Natural killer cell treated with Interleukin-12 subunit alpha and Interleukin-12 subunit beta and Interleukin-15 and Interleukin-18, amount 100 ng/mL, for 72 hours (primary cell): ENCODE data around the gene CLCA2. TPM values are rescaled to one million over a fixed set of nuclear protein-coding genes. Genes with fewer than 3 reads are reported as not detected.
A peak's percentile ranks its signal among the peaks of the same experiment; 100 is the strongest.

Experiments
- ATAC-seq, 2 donors: fragments of 150-1000 bp; cut with Tn5 transposase in 1 of 2; sonication (Bioruptor Pico), chemical (Tn5 transposase) in 1 of 2; 2 replicates each; pipeline ENCODE4 v1.10.0; 2021
- DNase-seq: peaks from one replicate; pipeline ENCODE4 v3.0.0; 2022; ENCODE audit warnings: low spot score
- H3K27ac Mint-ChIP-seq, 2 donors: 1 replicate in 1 of 2; 2 replicates in 1 of 2; pipeline ENCODE4 v1.8.0; 2022; ENCODE audit warnings: mixed read lengths in 2 of 2, mild to moderate bottlenecking in 1 of 2, moderate library complexity in 1 of 2
- H3K27me3 Mint-ChIP-seq, 2 donors: 1 replicate in 1 of 2; 2 replicates in 1 of 2; pipeline ENCODE4 v1.8.0; 2022; ENCODE audit warnings: mixed read lengths in 2 of 2
- H3K36me3 Mint-ChIP-seq: one replicate; pipeline ENCODE4 v1.8.0; 2022; ENCODE audit warnings: mixed read lengths
- H3K4me1 Mint-ChIP-seq, 2 donors: 1 replicate in 1 of 2; 2 replicates in 1 of 2; pipeline ENCODE4 v1.8.0; 2022; ENCODE audit warnings: low read depth in 2 of 2, mixed read lengths in 2 of 2, mild to moderate bottlenecking in 1 of 2
- H3K4me3 Mint-ChIP-seq: one replicate; pipeline ENCODE4 v1.8.0; 2022; ENCODE audit warnings: mixed read lengths
- H3K9me3 Mint-ChIP-seq: 2 replicates; pipeline ENCODE4 v1.8.0; 2022; ENCODE audit warnings: mixed read lengths
- total RNA-seq, 2 donors: library from RNA; stranded (reverse); gene quantifications; one replicate each; pipeline ENCODE4 v1.2.3, GENCODE V29; 2022

Gene CLCA2
- total RNA-seq, result not detected

- H3K36me3 Mint-ChIP-seq, result no peaks in the 10 kb centered on the region
- ATAC-seq (no peak), DNase-seq (no peak)
- no peak within 1 kb of the TSS for H3K27ac Mint-ChIP-seq
- peaks cover 13 to 17% of the 10 kb centered on the region in 2 donors for H3K27me3 Mint-ChIP-seq
- H3K9me3 Mint-ChIP-seq, result no peaks in the 10 kb centered on the region
- H3K4me1 Mint-ChIP-seq, result peaks cover 5 to 11% of the 10 kb centered on the region in 2 donors
- H3K4me3 Mint-ChIP-seq, result no peak within 1 kb of the TSS
Observed at GRCh38 chr1:86423873-86424272, at the start of gene CLCA2. Gene CLCA2, plus strand, starts transcription at chr1:86424171. Its CDS starts 77 bp downstream, at chr1:86424248.

GRCh38 chr1:86375688-86376087 is 48.3 kb upstream of the CLCA2 start:
- H3K9me3 Mint-ChIP-seq, result no peaks in the 10 kb centered on the region
- H3K4me3 Mint-ChIP-seq, result no peak overlapping the region
- DNase-seq (no peak), ATAC-seq (no peak)
- H3K36me3 Mint-ChIP-seq, result peaks cover 18% of the 10 kb centered on the region
- H3K27me3 Mint-ChIP-seq, result no peaks in the 10 kb centered on the region
- no peak overlapping the region for H3K27ac Mint-ChIP-seq
- H3K4me1 Mint-ChIP-seq, result no peaks in the 10 kb centered on the region

- DNase-seq, result no peak
- H3K9me3 Mint-ChIP-seq, result no peaks in the 10 kb centered on the region
- H3K36me3 Mint-ChIP-seq, result peaks cover 18% of the 10 kb centered on the region
- H3K4me3 Mint-ChIP-seq, result no peak overlapping the region
- no peak for ATAC-seq
- H3K27ac Mint-ChIP-seq, result peak overlapping the region in 1 of 2 donors; percentile 3
- no peaks in the 10 kb centered on the region for H3K27me3 Mint-ChIP-seq
- H3K4me1 Mint-ChIP-seq, result peaks cover under 1 to 8% of the 10 kb centered on the region in 2 donors
Observed at GRCh38 chr1:86377341-86377740, 46.6 kb upstream of the CLCA2 start.

- Mint-ChIP-seq H3K4me3 (no peak overlapping the region), H3K4me1 (peaks cover 2 to 14% of the 10 kb centered on the region in 2 donors), H3K27ac (no peak overlapping the region), H3K36me3 (peaks cover 18% of the 10 kb centered on the region), H3K9me3 (no peaks in the 10 kb centered on the region), H3K27me3 (no peaks in the 10 kb centered on the region)
- DNase-seq, result no peak
- no peak for ATAC-seq
Observed at GRCh38 chr1:86378813-86379212, 45.2 kb upstream of the CLCA2 start.

- H3K9me3 Mint-ChIP-seq, result no peaks in the 10 kb centered on the region
- H3K36me3 Mint-ChIP-seq, result peaks cover 18% of the 10 kb centered on the region
- H3K4me3 Mint-ChIP-seq, result no peak overlapping the region
- no peak overlapping the region for H3K27ac Mint-ChIP-seq
- no peaks in the 10 kb centered on the region for H3K27me3 Mint-ChIP-seq
- ATAC-seq (peak in 1 of 2 donors; percentile 62), DNase-seq (no peak)
- H3K4me1 Mint-ChIP-seq, result peaks cover 2 to 14% of the 10 kb centered on the region in 2 donors
Observed at GRCh38 chr1:86380257-86380861, 43.6 kb upstream of the CLCA2 start.

GRCh38 chr1:86381223-86381622 is 42.7 kb upstream of the CLCA2 start:
- ATAC-seq (no peak), DNase-seq (no peak)
- Mint-ChIP-seq H3K4me3 (no peak overlapping the region), H3K4me1 (peaks cover 2 to 14% of the 10 kb centered on the region in 2 donors), H3K27ac (no peak overlapping the region), H3K9me3 (no peaks in the 10 kb centered on the region), H3K36me3 (peaks cover 17% of the 10 kb centered on the region), H3K27me3 (no peaks in the 10 kb centered on the region)

GRCh38 chr1:86382878-86383277 is 41.1 kb upstream of the CLCA2 start:
- H3K27me3 Mint-ChIP-seq, result no peaks in the 10 kb centered on the region
- H3K27ac Mint-ChIP-seq, result peak overlapping the region; percentile 58 to 77
- peaks cover 2 to 14% of the 10 kb centered on the region in 2 donors for H3K4me1 Mint-ChIP-seq
- ATAC-seq (peak in 1 of 2 donors; percentile 60), DNase-seq (no peak)
- H3K4me3 Mint-ChIP-seq, result peak overlapping the region; percentile 53
- peaks cover 6% of the 10 kb centered on the region for H3K36me3 Mint-ChIP-seq
- no peaks in the 10 kb centered on the region for H3K9me3 Mint-ChIP-seq

- H3K4me3 Mint-ChIP-seq, result no peak overlapping the region
- no peaks in the 10 kb centered on the region for H3K27me3 Mint-ChIP-seq
- H3K36me3 Mint-ChIP-seq, result no peaks in the 10 kb centered on the region
- ATAC-seq (no peak), DNase-seq (no peak)
- H3K9me3 Mint-ChIP-seq, result no peaks in the 10 kb centered on the region
- peak overlapping the region in 1 of 2 donors; percentile 95 for H3K27ac Mint-ChIP-seq
- peaks cover 20 to 22% of the 10 kb centered on the region in 2 donors for H3K4me1 Mint-ChIP-seq
Observed at GRCh38 chr1:86387916-86388627, 35.9 kb upstream of the CLCA2 start.

GRCh38 chr1:86388777-86389176 is 35.2 kb upstream of the CLCA2 start:
- no peaks in the 10 kb centered on the region for H3K27me3 Mint-ChIP-seq
- H3K4me1 Mint-ChIP-seq, result peaks cover 20 to 22% of the 10 kb centered on the region in 2 donors
- DNase-seq (no peak), ATAC-seq (no peak)
- peak overlapping the region; percentile 86 for H3K4me3 Mint-ChIP-seq
- H3K36me3 Mint-ChIP-seq, result no peaks in the 10 kb centered on the region
- no peaks in the 10 kb centered on the region for H3K9me3 Mint-ChIP-seq
- peak overlapping the region; percentile 91 to 95 for H3K27ac Mint-ChIP-seq

GRCh38 chr1:86389307-86389706 is 34.7 kb upstream of the CLCA2 start:
- no peak for DNase-seq
- Mint-ChIP-seq H3K9me3 (no peaks in the 10 kb centered on the region), H3K27ac (peak overlapping the region; percentile 91 to 95), H3K4me3 (peak overlapping the region; percentile 86), H3K27me3 (no peaks in the 10 kb centered on the region), H3K4me1 (peaks cover 21 to 24% of the 10 kb centered on the region in 2 donors), H3K36me3 (no peaks in the 10 kb centered on the region)
- ATAC-seq, result no peak

- H3K9me3 Mint-ChIP-seq, result no peaks in the 10 kb centered on the region
- H3K36me3 Mint-ChIP-seq, result no peaks in the 10 kb centered on the region
- DNase-seq, result no peak
- H3K4me1 Mint-ChIP-seq, result peaks cover 31 to 37% of the 10 kb centered on the region in 2 donors
- H3K27me3 Mint-ChIP-seq, result no peaks in the 10 kb centered on the region
- peak overlapping the region in 1 of 2 donors; percentile 78 for H3K27ac Mint-ChIP-seq
- no peak for ATAC-seq
- H3K4me3 Mint-ChIP-seq, result peak overlapping the region; percentile 28
Observed at GRCh38 chr1:86394416-86394815, 29.6 kb upstream of the CLCA2 start.

GRCh38 chr1:86395751-86396497 is 28.0 kb upstream of the CLCA2 start, which contains the start of gene ODF2L:
Gene ODF2L, minus strand, starts transcription at chr1:86396323. Its CDS starts 9,296 bp downstream, at chr1:86387027.
- H3K4me1 Mint-ChIP-seq, result peaks cover 19 to 22% of the 10 kb centered on the region in 2 donors
- peak; percentile 100 for ATAC-seq

GRCh38 chr1:86396498-86396890 is 27.5 kb upstream of the CLCA2 start:
- Mint-ChIP-seq H3K27ac (peak overlapping the region; percentile 89 to 91), H3K27me3 (peaks cover 0 to 2% of the 10 kb centered on the region in 2 donors), H3K4me1 (peaks cover 14 to 19% of the 10 kb centered on the region in 2 donors), H3K9me3 (no peaks in the 10 kb centered on the region), H3K4me3 (peak overlapping the region; percentile 92), H3K36me3 (no peaks in the 10 kb centered on the region)
- DNase-seq, result no peak
- ATAC-seq, result peak in 1 of 2 donors; percentile 4

More at GRCh38 chr1:86395751-86396497, 28.0 kb upstream of the CLCA2 start, which contains the start of gene ODF2L:
- Mint-ChIP-seq H3K27me3 (peaks cover 0 to 2% of the 10 kb centered on the region in 2 donors), H3K36me3 (no peaks in the 10 kb centered on the region), H3K4me3 (peak within 1 kb of the TSS; percentile 92), H3K9me3 (no peaks in the 10 kb centered on the region), H3K27ac (peak within 1 kb of the TSS; percentile 89 to 91)
- DNase-seq, result peak; percentile 94
